Measurements from ENCODE around the gene VTCN1.
A peak's percentile ranks its signal among the peaks of the same experiment; 100 is the strongest.
"Not testable (repeated sequence)": the region's sequence is repeated elsewhere in the genome, so short reads cannot be mapped to it uniquely, and the experiment has no call there.

Gene VTCN1

GRCh38 chr1:117101858-117102257 lies 108.9 kb downstream of the VTCN1 start:
- not testable (repeated sequence) for DNase-seq (ENCODE audit: low read depth in 1 of 2, low spot score in 1 of 2)

- no peak for DNase-seq (ENCODE audit: low read depth in 1 of 2, low spot score in 1 of 2)
Measured at GRCh38 chr1:117101334-117101733, 109.4 kb downstream of the VTCN1 start.

GRCh38 chr1:117098287-117098890 lies 112.3 kb downstream of the VTCN1 start:
- DNase-seq (ENCODE audit: low read depth in 1 of 2, low spot score in 1 of 2) = no peak

GRCh38 chr1:117097443-117097842 lies 113.3 kb downstream of the VTCN1 start:
- no peak for DNase-seq (ENCODE audit: low read depth in 1 of 2, low spot score in 1 of 2)

GRCh38 chr1:117096951-117097408 lies 113.7 kb downstream of the VTCN1 start:
- no peak for DNase-seq (ENCODE audit: low read depth in 1 of 2, low spot score in 1 of 2)

- no peak for DNase-seq (ENCODE audit: low read depth in 1 of 2, low spot score in 1 of 2)
Measured at GRCh38 chr1:117094841-117095604, 115.7 kb downstream of the VTCN1 start.

- DNase-seq (ENCODE audit: low read depth in 1 of 2, low spot score in 1 of 2) = peak in 1 of 2 donors; percentile 35
Measured at GRCh38 chr1:117093870-117094621, 116.7 kb downstream of the VTCN1 start.
